ENCODE data around the gene CLDN15.
"Not testable (repeated sequence)": the region's sequence is repeated elsewhere in the genome, so short reads cannot be mapped to it uniquely, and the experiment has no call there.

CLDN15 gene

DNA sequence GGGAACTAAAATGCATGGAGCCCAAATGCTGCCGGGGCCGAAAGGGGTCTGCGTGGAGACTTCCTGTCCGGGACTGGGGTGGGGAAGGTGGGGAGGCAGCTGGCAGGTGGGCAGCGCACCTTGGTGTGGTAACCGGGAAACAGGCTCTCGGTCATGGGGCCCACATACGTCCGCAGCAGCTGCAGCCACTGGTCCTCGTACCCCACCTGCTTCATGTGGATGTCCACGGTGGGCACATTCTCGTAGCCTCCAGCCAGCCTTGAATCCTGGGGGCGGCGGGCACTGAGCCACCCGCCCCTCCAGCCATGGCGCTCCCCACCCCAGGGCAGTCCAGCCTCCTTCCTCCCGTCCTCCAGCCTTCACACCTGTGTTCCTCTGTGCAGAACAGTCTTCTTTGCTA is 30.1 kb downstream of the CLDN15 start:
- H3K9me3 ChIP-seq: no peaks in the 10 kb centered on the region
- no peak overlapping the region for H3K27ac ChIP-seq
- H3K4me3 ChIP-seq (ENCODE audit: low read depth in 1 of 2, low read length in 1 of 2): no peak overlapping the region
- H3K27me3 ChIP-seq: peaks cover 19% of the 10 kb centered on the region
- peaks cover 56% of the 10 kb centered on the region for H3K36me3 ChIP-seq
- TF ChIP-seq, protein P1, sequence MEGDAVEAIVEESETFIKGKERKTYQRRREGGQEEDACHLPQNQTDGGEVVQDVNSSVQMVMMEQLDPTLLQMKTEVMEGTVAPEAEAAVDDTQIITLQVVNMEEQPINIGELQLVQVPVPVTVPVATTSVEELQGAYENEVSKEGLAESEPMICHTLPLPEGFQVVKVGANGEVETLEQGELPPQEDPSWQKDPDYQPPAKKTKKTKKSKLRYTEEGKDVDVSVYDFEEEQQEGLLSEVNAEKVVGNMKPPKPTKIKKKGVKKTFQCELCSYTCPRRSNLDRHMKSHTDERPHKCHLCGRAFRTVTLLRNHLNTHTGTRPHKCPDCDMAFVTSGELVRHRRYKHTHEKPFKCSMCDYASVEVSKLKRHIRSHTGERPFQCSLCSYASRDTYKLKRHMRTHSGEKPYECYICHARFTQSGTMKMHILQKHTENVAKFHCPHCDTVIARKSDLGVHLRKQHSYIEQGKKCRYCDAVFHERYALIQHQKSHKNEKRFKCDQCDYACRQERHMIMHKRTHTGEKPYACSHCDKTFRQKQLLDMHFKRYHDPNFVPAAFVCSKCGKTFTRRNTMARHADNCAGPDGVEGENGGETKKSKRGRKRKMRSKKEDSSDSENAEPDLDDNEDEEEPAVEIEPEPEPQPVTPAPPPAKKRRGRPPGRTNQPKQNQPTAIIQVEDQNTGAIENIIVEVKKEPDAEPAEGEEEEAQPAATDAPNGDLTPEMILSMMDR (IDR thresholded peaks at IDR 0.05): no peak
- H3K4me1 ChIP-seq (ENCODE audit: control insufficient read depth in 1 of 2, insufficient read depth in 1 of 2, low read depth in 1 of 2, low read length in 1 of 2): peaks cover 9 to 16% of the 10 kb centered on the region in 2 experiments

DNA sequence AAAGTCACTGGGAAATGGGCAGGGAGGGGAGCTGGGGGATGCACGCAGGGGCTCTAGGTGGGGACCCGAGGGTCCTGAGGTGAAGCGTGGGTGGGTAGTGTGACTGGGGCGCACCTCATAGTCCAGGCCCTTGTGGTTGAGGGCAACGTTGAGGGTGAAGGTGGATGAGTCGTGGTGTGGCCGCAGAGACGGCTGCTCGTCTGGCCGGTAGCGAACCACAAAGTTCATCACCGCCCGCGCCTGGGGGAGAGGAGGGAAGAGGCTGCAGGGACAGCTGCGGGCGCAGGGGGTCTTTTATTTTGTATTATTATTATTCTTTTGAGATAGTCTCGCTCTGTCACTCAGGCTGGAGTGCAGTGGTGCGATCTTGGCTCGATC is 30.9 kb downstream of the CLDN15 start:
- no peaks in the 10 kb centered on the region for H3K9me3 ChIP-seq
- H3K4me3 ChIP-seq (ENCODE audit: low read depth in 1 of 2, low read length in 1 of 2): no peak overlapping the region
- no peak overlapping the region for H3K27ac ChIP-seq
- TF ChIP-seq, protein P1 (IDR thresholded peaks at IDR 0.05): no peak
- peaks cover 49% of the 10 kb centered on the region for H3K36me3 ChIP-seq
- H3K4me1 ChIP-seq (ENCODE audit: control insufficient read depth in 1 of 2, insufficient read depth in 1 of 2, low read depth in 1 of 2, low read length in 1 of 2): peaks cover 9 to 23% of the 10 kb centered on the region in 2 experiments
- peaks cover 27% of the 10 kb centered on the region for H3K27me3 ChIP-seq

DNA sequence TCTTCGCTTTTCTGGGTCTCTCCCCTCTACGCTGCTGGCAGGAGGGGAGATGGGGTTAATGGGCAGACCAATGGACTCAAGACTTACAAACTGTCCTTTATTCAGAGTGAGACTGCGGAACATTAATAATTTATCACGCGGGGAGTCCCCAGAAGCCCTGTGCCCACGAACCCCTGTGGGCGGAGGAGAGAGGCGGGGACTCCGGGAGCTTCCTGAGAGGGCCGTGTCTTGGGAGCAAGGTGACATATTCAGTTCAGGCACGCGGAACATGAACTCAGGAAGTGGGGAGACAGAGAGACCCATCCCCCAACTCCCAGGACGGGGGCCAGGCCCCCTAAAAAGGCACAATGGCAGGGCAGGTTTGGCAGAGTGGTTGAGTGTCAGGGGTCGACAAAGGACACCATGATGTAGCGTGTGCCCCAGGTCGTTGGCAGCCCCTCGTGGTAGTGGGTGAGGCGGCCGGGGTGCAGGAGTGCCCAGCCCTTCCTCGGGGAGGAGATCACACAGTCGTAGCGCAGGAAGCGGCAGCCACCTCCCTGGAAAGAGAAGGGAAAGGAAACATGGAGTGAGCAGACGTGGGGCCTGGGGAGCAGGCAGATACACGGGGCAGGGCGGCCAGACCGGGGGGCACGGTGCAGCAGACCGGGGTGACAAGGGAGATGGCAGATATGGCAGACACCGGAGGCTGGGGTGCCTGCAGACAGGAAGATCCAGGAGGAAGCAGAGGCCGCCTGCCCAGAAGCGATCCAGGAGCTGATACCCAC is 31.5 kb downstream of the CLDN15 start:
- Histone ChIP-seq H3K9me3 (no peaks in the 10 kb centered on the region), H3K4me3 (ENCODE audit: low read depth in 1 of 2, low read length in 1 of 2) (no peak overlapping the region), H3K27ac (no peak overlapping the region), H3K27me3 (peaks cover 33% of the 10 kb centered on the region), H3K36me3 (peaks cover 43% of the 10 kb centered on the region), H3K4me1 (ENCODE audit: control insufficient read depth in 1 of 2, insufficient read depth in 1 of 2, low read depth in 1 of 2, low read length in 1 of 2) (peaks cover 9 to 25% of the 10 kb centered on the region in 2 experiments)
- TF ChIP-seq, protein P1 (IDR thresholded peaks at IDR 0.05): no peak

DNA sequence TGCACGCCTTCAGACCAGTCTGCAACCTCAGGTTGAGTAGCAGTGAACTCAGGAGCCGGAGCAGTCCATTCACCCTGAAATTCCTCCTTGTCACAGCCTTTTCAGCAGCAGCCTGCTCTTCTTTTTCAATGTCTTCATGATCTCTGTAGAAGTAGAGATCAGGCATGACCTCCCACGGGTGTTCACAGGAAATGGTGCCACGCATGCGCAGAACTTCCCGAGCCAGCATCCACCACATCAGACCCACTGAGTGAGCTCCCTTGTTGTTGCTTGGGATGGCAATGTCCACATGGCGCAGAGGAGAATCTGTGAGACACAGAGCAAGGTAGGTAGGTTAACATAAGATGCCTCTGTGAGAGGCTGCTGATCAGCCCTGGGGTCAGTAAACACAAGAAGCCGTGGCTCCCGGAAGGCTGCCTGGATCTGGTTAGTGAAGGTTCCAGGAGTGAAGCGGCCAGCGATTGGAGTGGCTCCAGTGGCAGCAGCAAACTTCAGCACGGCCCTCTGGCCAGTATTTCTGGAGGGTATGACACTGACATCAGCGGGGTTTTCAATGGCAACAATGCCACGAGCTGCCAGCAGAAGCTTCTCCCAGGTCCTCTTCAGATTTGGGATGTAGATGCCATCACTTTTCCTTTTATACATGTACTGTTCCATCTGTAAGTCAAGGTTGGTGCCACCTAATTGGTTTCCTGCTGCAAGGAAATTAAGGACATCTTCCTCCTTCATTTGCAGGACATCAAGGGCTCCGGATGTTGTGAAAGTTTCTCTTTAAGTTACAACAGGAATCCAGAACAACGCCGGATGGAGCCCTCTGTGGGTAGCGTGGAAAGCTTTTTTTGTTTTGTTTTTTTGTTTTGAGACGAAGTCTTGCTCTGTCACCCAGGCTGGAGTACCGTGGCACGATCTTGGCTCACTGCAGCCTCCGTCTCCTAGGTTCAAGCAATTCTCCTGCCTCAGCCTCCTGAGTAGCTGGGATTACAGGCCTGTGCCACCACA is 33.6 kb downstream of the CLDN15 start:
- Histone ChIP-seq H3K27me3 (peaks cover 53% of the 10 kb centered on the region), H3K36me3 (peaks cover 27% of the 10 kb centered on the region), H3K27ac (peak overlapping the region; percentile 46), H3K4me1 (ENCODE audit: control insufficient read depth in 1 of 2, insufficient read depth in 1 of 2, low read depth in 1 of 2, low read length in 1 of 2) (peaks cover 9 to 25% of the 10 kb centered on the region in 2 experiments)
- H3K4me3 ChIP-seq (ENCODE audit: low read depth in 1 of 2, low read length in 1 of 2); H3K9me3 ChIP-seq: not testable (repeated sequence)

DNA sequence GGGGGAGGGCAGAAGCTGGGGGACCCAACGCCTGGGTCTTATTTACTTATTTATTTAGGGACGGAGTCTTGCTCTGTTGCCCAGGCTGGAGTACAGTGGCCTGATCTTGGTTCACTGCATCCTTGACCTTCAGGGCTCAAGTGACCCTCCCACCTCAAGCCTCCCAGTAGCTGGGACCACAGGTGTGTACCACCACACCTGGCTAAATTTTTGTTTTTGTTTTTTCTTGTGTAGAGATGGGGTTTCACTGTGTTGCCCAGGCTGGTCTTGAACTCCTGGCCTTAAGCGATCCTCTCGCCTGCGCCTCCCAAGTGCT is 35.0 kb downstream of the CLDN15 start:
- TF ChIP-seq, protein P1 (IDR thresholded peaks at IDR 0.05): no peak
- Histone ChIP-seq H3K27me3 (peaks cover 68% of the 10 kb centered on the region), H3K27ac (no peak overlapping the region), H3K9me3 (no peaks in the 10 kb centered on the region), H3K4me1 (ENCODE audit: control insufficient read depth in 1 of 2, insufficient read depth in 1 of 2, low read depth in 1 of 2, low read length in 1 of 2) (peaks cover 9 to 25% of the 10 kb centered on the region in 2 experiments), H3K4me3 (ENCODE audit: low read depth in 1 of 2, low read length in 1 of 2) (no peak overlapping the region), H3K36me3 (peaks cover 15% of the 10 kb centered on the region)
